Sigmoid colon (tissue), 7 donors: ENCODE results near the gene SERTAD3. TPM values are rescaled to one million over a fixed set of nuclear protein-coding genes. Genes with fewer than 3 reads are reported as not detected.

Source experiments
- DNase-seq: peaks from one replicate; pipeline ENCODE4 v3.0.0-alpha.2; 2019
- H3K27ac ChIP-seq, 4 donors: fragments of 200-600 bp; sonication (generic); one replicate each; pipeline ENCODE4 v1.5.1; 2016 to 2019; ENCODE audit warnings: mild to moderate bottlenecking in 1 of 4
- H3K27me3 ChIP-seq, 3 donors: fragments of 200-600 bp; sonication (generic); one replicate each; pipeline ENCODE4 v1.5.1; 2019; ENCODE audit warnings: mild to moderate bottlenecking in 1 of 3
- H3K36me3 ChIP-seq, 4 donors: fragments of 200-600 bp; sonication (generic); one replicate each; pipeline ENCODE4 v1.5.1; 2016 to 2019
- H3K4me1 ChIP-seq, 4 donors: fragments of 200-600 bp; sonication (generic); one replicate each; pipeline ENCODE4 v1.5.1; 2017 to 2019
- H3K4me3 ChIP-seq, 4 donors: fragments of 200-600 bp; sonication (generic); one replicate each; pipeline ENCODE4 v1.5.1; 2017 to 2019; ENCODE audit warnings: mild to moderate bottlenecking in 2 of 4, moderate library complexity in 1 of 4
- H3K9me3 ChIP-seq, 4 donors: fragments of 200-600 bp in 3 of 4; sonication (generic) in 3 of 4; one replicate each; pipeline versions ENCODE4 v1.5.1 to v1.6.1; 2013 to 2019
- EP300 ChIP-seq, 4 donors: sonication (generic); formaldehyde crosslinking; IDR thresholded peaks; one replicate each; pipeline ENCODE4 v1.6.1; 2017; ENCODE audit warnings: antibody characterized with exemption in 4 of 4
- POLR2A ChIP-seq, 2 donors: fragments of 450-650 bp; IDR thresholded peaks; one replicate each; pipeline ENCODE4 v1.6.1; 2016; ENCODE audit warnings: antibody characterized with exemption in 2 of 2, mild to moderate bottlenecking in 2 of 2, moderate library complexity in 2 of 2
- POLR2AphosphoS5 ChIP-seq, 4 donors: sonication (generic); formaldehyde crosslinking; IDR thresholded peaks; one replicate each; pipeline ENCODE4 v1.6.1; 2017; ENCODE audit warnings: antibody characterized with exemption in 4 of 4
- WGBS, 2 donors: extraction: QIAGEN DNeasy Blood & Tissue Kit; methylation state at CpG; one replicate each; pipeline ENCODE4 v1.1.7; 2013; 5-methylcytosine and 5-hydroxymethylcytosine counted together
- intact Hi-C: fragments of 100-400 bp; cut with DNase I; formaldehyde crosslinking; loops from one replicate; pipeline ENCODE4 v1.15.1; 2023
- polyA plus RNA-seq, 3 donors: library from polyadenylated mRNA; stranded (reverse); fragments of 200-250 nt; gene quantifications; one replicate each; pipeline ENCODE4 v1.2.3, GENCODE V29; 2013
- total RNA-seq, 4 donors: library from RNA; depleted of rRNA; stranded (reverse); fragments of >200 nt; gene quantifications; one replicate each; pipeline ENCODE4 v1.1.0, GENCODE V29; 2016
- TF ChIP-seq, protein P1 (sequence below), 4 experiments: fragments of 450-650 bp in 3 of 4; fragments of 200-600 bp in 1 of 4; IDR thresholded peaks; one replicate each; pipeline ENCODE4 v1.5.1; 2016 to 2019; ENCODE audit warnings: antibody characterized with exemption in 4 of 4, mild to moderate bottlenecking in 3 of 4, moderate library complexity in 2 of 4
- donor health status: healthy with polysubstance abuse.
- donor health status: Bipolar disorder and iron deficiency.
- donor health status: healthy.

Gene SERTAD3
- total and polyA plus RNA-seq, 7 donors = 15.5 to 60.7 (median 28.9) TPM

DNA sequence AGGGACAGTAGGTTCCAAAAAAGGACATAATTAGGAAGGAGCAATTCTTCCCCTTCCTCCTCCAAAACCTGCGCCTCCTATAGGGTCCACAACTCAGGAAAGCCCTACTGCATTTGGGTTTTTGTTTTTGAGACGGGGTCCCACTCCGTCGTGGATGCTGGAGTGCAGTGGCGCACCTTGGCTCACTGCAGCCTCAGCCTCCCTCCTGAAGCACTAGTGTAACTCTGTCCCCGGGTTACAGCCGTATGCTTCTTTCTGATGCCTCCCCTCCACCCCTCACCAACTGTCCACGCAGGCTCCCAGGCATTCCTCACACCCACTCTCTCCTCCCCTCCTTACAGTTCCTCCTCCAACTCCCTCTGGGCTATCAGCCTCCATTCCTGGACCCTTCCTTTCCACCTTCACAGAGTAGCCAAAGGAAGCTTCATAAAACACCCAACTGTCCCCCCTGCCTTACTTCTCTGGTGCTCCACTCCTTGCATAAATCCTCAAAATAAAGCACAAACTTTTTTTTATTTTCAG is 2.2 kb upstream of the SERTAD3 start:
- peaks cover 0 to 22% (median 18%) of the 10 kb centered on the region in 4 donors for H3K4me1 ChIP-seq
- H3K9me3 ChIP-seq = no peaks in the 10 kb centered on the region
- DNase-seq = no peak
- WGBS, 2 donors = 84 to 86% methylated on average over 8 of the region's 8 CpGs
- H3K36me3 ChIP-seq = peaks cover 4 to 36% (median 12%) of the 10 kb centered on the region in 4 donors
- H3K4me3 ChIP-seq = no peak overlapping the region
- no peak overlapping the region for H3K27ac ChIP-seq
- intact Hi-C loops = loop anchor here (5.0 to 10.0 kb wide), 3 partner anchors 34 to 268 kb away; partner anchors contain the start of genes COQ8B, ITPKC and PRX
- no peaks in the 10 kb centered on the region for H3K27me3 ChIP-seq
- no peak for TF ChIP-seq POLR2A (IDR thresholded peaks at IDR 0.05)
- no peak for TF ChIP-seq EP300 (IDR thresholded peaks at IDR 0.05)
- TF ChIP-seq, protein P1, sequence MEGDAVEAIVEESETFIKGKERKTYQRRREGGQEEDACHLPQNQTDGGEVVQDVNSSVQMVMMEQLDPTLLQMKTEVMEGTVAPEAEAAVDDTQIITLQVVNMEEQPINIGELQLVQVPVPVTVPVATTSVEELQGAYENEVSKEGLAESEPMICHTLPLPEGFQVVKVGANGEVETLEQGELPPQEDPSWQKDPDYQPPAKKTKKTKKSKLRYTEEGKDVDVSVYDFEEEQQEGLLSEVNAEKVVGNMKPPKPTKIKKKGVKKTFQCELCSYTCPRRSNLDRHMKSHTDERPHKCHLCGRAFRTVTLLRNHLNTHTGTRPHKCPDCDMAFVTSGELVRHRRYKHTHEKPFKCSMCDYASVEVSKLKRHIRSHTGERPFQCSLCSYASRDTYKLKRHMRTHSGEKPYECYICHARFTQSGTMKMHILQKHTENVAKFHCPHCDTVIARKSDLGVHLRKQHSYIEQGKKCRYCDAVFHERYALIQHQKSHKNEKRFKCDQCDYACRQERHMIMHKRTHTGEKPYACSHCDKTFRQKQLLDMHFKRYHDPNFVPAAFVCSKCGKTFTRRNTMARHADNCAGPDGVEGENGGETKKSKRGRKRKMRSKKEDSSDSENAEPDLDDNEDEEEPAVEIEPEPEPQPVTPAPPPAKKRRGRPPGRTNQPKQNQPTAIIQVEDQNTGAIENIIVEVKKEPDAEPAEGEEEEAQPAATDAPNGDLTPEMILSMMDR (IDR thresholded peaks at IDR 0.05) = no peak
- no peak for TF ChIP-seq POLR2AphosphoS5 (IDR thresholded peaks at IDR 0.05)

DNA sequence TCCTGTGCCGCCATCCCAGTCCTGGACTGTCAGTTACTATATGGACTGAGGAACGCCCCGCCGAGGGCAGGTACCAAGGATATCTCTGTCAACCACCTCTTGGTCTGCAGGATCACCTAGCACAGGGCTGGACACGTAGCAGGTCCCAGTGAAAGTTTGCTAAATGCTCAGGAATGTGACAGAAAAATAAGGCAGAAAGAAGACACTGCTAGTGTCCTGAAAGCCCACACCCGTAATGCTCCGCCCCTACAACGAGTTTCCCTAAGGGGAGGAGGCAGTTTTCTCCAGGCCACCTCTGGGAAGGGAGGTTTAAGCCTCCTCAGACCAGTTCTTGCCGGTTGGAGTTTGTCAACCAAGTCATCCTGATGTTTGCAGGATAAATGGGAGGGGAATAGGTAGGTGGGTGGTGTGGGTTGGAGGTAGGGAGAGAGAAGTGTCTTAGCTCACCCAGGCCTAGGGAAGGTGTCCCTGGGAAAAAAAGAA is 1.7 kb upstream of the SERTAD3 start:
- intact Hi-C loops = loop anchor here (2.0 to 10.0 kb wide), 4 partner anchors 19 to 269 kb away; partner anchors contain the start of genes BLVRB, COQ8B, ITPKC and PRX
- 30 to 71% methylated on average over 9 of the region's 9 CpGs for WGBS, 2 donors

DNA sequence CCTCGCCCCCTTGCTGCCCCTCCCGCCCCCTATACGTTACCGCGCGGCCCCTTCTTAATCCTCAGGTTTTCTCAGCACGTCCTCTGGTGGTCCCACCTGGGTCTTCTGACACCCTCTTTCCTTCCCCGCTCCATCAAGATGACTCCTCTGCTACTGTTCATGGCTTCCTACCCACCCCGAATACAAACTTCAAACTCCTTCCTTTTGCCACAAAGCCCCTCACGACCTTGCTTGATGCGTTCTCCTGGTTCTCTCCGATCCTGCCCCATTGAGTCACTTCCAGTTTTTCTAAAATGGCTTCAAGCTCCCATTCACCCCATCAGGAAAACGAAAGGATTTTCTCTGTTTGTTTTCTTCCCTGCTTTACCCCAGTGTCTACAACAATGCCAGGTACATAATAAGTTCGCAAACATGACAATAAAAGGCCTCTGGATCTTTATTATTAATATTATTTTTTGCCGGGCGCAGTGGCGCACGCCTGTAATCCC is 734 bp upstream of the SERTAD3 start:
- Histone ChIP-seq H3K27ac (peak overlapping the region; percentile 93 to 100 (median 100)), H3K27me3 (no peaks in the 10 kb centered on the region), H3K4me3 (peak overlapping the region; percentile 82 to 99 (median 96)), H3K4me1 (peaks cover 0 to 36% (median 32%) of the 10 kb centered on the region in 4 donors), H3K36me3 (peaks cover 9 to 44% (median 22%) of the 10 kb centered on the region in 4 donors), H3K9me3 (no peaks in the 10 kb centered on the region)
- 5 to 18% methylated on average over 18 of the region's 18 CpGs for WGBS, 2 donors
- no peak for DNase-seq
- no peak for TF ChIP-seq POLR2A (IDR thresholded peaks at IDR 0.05)
- TF ChIP-seq, protein P1 (IDR thresholded peaks at IDR 0.05) = peak in 1 of 4 experiments; percentile 26
- intact Hi-C loops = loop anchor here (1.0 to 10.0 kb wide), 7 partner anchors 20 to 270 kb away; partner anchors contain the start of genes BLVRB, COQ8B, ITPKC and LTBP4

More for the DNA sequence above, 1.7 kb upstream of the SERTAD3 start:
- peaks cover 4 to 37% (median 17%) of the 10 kb centered on the region in 4 donors for H3K36me3 ChIP-seq
- TF ChIP-seq, protein P1 (IDR thresholded peaks at IDR 0.05) = no peak
- TF ChIP-seq POLR2AphosphoS5 (IDR thresholded peaks at IDR 0.05) = no peak
- TF ChIP-seq EP300 (IDR thresholded peaks at IDR 0.05) = no peak
- peak in 1 of 2 donors; percentile 26 for TF ChIP-seq POLR2A (IDR thresholded peaks at IDR 0.05)
- peak overlapping the region in 3 of 4 donors; percentile 93 to 100 (median 100) for H3K27ac ChIP-seq
- no peaks in the 10 kb centered on the region for H3K27me3 ChIP-seq
- no peaks in the 10 kb centered on the region for H3K9me3 ChIP-seq
- no peak overlapping the region for H3K4me3 ChIP-seq
- peaks cover 0 to 27% (median 23%) of the 10 kb centered on the region in 4 donors for H3K4me1 ChIP-seq
- DNase-seq = no peak

DNA sequence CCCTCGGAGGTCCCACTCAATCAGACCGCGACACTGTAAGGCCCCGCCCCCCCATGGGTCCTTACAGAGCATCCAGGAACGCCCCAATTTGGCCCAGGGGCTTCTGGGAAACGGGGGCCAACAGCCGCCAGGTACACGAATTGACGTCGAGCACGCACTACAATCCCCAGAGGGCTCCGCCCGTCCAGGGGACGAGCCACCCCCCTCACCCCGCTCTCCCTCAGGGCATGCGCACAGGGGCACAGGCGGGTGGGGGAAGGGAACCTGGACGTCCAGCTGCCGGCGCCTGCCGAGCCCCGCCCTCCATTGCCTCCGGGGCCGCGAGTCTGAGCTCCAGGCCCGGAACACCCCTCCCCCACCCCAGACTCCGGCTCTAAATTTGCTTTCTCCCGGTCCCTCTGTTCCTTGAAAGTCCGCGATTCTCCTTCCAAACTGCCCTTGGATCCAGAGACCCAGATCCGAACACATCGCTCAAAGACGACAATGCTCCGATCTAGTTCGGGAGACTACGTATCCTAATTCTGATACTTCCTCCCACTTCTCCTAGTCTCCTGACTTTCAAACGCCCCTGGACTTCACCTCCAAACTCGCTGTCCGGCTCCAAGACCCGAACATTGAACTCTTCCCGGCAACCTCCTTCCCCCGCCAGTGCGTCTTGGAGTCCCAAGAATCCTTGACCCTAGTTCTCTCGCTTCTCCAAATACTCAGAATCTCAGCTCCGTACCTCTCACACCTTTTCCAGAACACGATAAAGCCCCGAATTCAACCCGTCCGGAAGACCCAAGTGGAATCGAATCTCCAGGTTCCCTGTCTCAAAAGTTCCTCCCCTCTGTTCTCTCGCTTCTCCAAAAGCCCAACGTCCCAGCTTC is 770 bp downstream of the SERTAD3 start:
- no peaks in the 10 kb centered on the region for H3K9me3 ChIP-seq
- intact Hi-C loops = loop anchor here (1.0 to 10.0 kb wide), 4 partner anchors 10 to 271 kb away; partner anchors contain the start of genes COQ8B, ITPKC, LTBP4 and SERTAD1
- peak overlapping the region; percentile 82 to 99 (median 96) for H3K4me3 ChIP-seq
- H3K36me3 ChIP-seq = peaks cover 5 to 30% (median 20%) of the 10 kb centered on the region in 4 donors
- peak; percentile 100 for DNase-seq
- no peaks in the 10 kb centered on the region for H3K27me3 ChIP-seq
- 0 to 1% methylated on average over 52 of the region's 52 CpGs for WGBS, 2 donors
- peak overlapping the region; percentile 93 to 100 (median 100) for H3K27ac ChIP-seq
- peaks cover 0 to 44% (median 39%) of the 10 kb centered on the region in 4 donors for H3K4me1 ChIP-seq
- TF ChIP-seq, protein P1 (IDR thresholded peaks at IDR 0.05) = no peak
- TF ChIP-seq POLR2A (IDR thresholded peaks at IDR 0.05) (peak; percentile 53 to 70), POLR2AphosphoS5 (IDR thresholded peaks at IDR 0.05) (peak; percentile 76 to 96 (median 84)), EP300 (IDR thresholded peaks at IDR 0.05) (peak in 2 of 4 donors; percentile 43 to 95)
